K562 (cell line): Measurements from ENCODE around the gene HAUS3. TPM values are rescaled to one million over a fixed set of nuclear protein-coding genes. Genes with fewer than 3 reads are reported as not detected.

Experiments
- DIDO1 ChIP-seq: fragments of 450-650 bp; IDR thresholded peaks from 2 replicates; pipeline ENCODE4 v1.6.1; 2016; ENCODE audit warnings: low read depth, missing biosample characterization, missing genetic modification characterization
- EP300 ChIP-seq: IDR thresholded peaks from 2 replicates; pipeline ENCODE4 v1.6.1; 2012; ENCODE audit warnings: low read length, improper control_type of control experiment
- FOXK1 ChIP-seq: sonication (generic); formaldehyde crosslinking; IDR thresholded peaks from 2 replicates; pipeline ENCODE4 v1.8.0; 2022; ENCODE audit warnings: missing genetic modification reagents, mild to moderate bottlenecking, borderline replicate concordance
- GATAD2B ChIP-seq: fragments of 450-650 bp; IDR thresholded peaks from 2 replicates; pipeline ENCODE4 v1.6.1; 2017; ENCODE audit warnings: mild to moderate bottlenecking, borderline replicate concordance
- HCFC1 ChIP-seq: IDR thresholded peaks from 2 replicates; pipeline ENCODE4 v1.6.1; 2012; ENCODE audit warnings: low read depth, low read length, improper control_type of control experiment
- HNRNPH1 ChIP-seq: fragments of 200-400 bp; formaldehyde crosslinking; optimal IDR thresholded peaks from 2 replicates; pipeline ENCODE3; 2017; ENCODE audit warnings: low read depth, mild to moderate bottlenecking, low read length, moderate library complexity
- SMARCA5 ChIP-seq: fragments of 450-650 bp; IDR thresholded peaks from 2 replicates; pipeline ENCODE4 v1.6.1; 2016
- SNIP1 ChIP-seq: fragments of 450-650 bp; IDR thresholded peaks from 2 replicates; pipeline ENCODE4 v1.7.1; 2017; ENCODE audit warnings: low read depth, mild to moderate bottlenecking
- ZMIZ1 ChIP-seq, 2 experiments: fragments of 150-350 bp in 1 of 2; IDR thresholded peaks; 2 replicates each; pipeline ENCODE4 v1.6.1; 2012 to 2016; ENCODE audit warnings: low read depth in 2 of 2, low read length in 2 of 2, mild to moderate bottlenecking in 1 of 2, moderate library complexity in 1 of 2
- ZNF311 ChIP-seq: fragments of 250-450 bp; sonication (Bioruptor Pico); IDR thresholded peaks from 2 replicates; pipeline ENCODE4 v1.4.0; 2020; ENCODE audit warnings: mild to moderate bottlenecking, moderate library complexity
- ZNF584 ChIP-seq: fragments of 200-800 bp; sonication (Bioruptor generic); IDR thresholded peaks from 2 replicates; pipeline ENCODE4 v1.6.1; 2016; ENCODE audit warnings: low read depth, mild to moderate bottlenecking, missing genetic modification characterization, missing compliant biosample characterization
- ZNF830 ChIP-seq: fragments of 250-450 bp; sonication (Bioruptor Pico); IDR thresholded peaks from 2 replicates; pipeline ENCODE4 v1.5.0; 2021; ENCODE audit warnings: mild to moderate bottlenecking
- polyA plus RNA-seq, 8 experiments: library from polyadenylated mRNA; depleted of rRNA in 4 of 8; stranded (reverse) in 5 of 8; unstranded in 3 of 8; fragments of >200 nt; fragmentation: Nextera tagmentation in 2 of 8; fragmentation: Illumina TruSeq in 1 of 8; extraction: Ambion mirVana in 2 of 8; extraction: Trizol in 1 of 8; gene quantifications; 2 replicates each; pipeline versions ENCODE4 v1.2.1 to v1.2.3, GENCODE V29; 2011 to 2014; ENCODE audit warnings: inconsistent platforms in 1 of 8, missing spikeins in 1 of 8
- total RNA-seq, 7 experiments: library from RNA; depleted of rRNA in 6 of 7; stranded (reverse); fragments of >200 nt in 6 of 7; fragmentation: Illumina TruSeq in 2 of 7; extraction: Trizol in 2 of 7; gene quantifications; 2 replicates each; pipeline versions ENCODE4 v1.2.1 to v1.2.3, GENCODE V29; 2011 to 2021; ENCODE audit warnings: low replicate concordance in 1 of 7
- TF ChIP-seq, protein P1 (sequence below): fragments of 250-450 bp; sonication (Bioruptor Pico); IDR thresholded peaks from 2 replicates; pipeline ENCODE4 v1.4.0; 2020; ENCODE audit warnings: mild to moderate bottlenecking, moderate library complexity, borderline replicate concordance
- TF ChIP-seq, protein P2 (sequence below): fragments of 450-650 bp; formaldehyde crosslinking; IDR thresholded peaks from 2 replicates; pipeline ENCODE4 v1.4.0; 2022; ENCODE audit warnings: missing genetic modification characterization
- TF ChIP-seq, protein P3 (sequence below): fragments of 450-650 bp; IDR thresholded peaks from 2 replicates; pipeline ENCODE4 v1.6.1; 2018; ENCODE audit warnings: mild to moderate bottlenecking, low read depth; ENCODE audit not compliant: partially characterized antibody
- TF ChIP-seq, protein P4 (sequence below): sonication (generic); formaldehyde crosslinking; IDR thresholded peaks from 2 replicates; pipeline ENCODE4 v1.9.0; 2022; ENCODE audit warnings: mild to moderate bottlenecking, missing genetic modification reagents

The HAUS3 gene
- total and polyA plus RNA-seq, 9 of the 15 experiments (the other 6 are each of a cell fraction or from before 2014, with no cell fraction given), result 8.9 to 25.7 (median 21.5) TPM

GRCh38 chr4:2241410-2242353 lies at the start of gene HAUS3, which contains the start of gene POLN (continued):
- TF ChIP-seq, protein P1, sequence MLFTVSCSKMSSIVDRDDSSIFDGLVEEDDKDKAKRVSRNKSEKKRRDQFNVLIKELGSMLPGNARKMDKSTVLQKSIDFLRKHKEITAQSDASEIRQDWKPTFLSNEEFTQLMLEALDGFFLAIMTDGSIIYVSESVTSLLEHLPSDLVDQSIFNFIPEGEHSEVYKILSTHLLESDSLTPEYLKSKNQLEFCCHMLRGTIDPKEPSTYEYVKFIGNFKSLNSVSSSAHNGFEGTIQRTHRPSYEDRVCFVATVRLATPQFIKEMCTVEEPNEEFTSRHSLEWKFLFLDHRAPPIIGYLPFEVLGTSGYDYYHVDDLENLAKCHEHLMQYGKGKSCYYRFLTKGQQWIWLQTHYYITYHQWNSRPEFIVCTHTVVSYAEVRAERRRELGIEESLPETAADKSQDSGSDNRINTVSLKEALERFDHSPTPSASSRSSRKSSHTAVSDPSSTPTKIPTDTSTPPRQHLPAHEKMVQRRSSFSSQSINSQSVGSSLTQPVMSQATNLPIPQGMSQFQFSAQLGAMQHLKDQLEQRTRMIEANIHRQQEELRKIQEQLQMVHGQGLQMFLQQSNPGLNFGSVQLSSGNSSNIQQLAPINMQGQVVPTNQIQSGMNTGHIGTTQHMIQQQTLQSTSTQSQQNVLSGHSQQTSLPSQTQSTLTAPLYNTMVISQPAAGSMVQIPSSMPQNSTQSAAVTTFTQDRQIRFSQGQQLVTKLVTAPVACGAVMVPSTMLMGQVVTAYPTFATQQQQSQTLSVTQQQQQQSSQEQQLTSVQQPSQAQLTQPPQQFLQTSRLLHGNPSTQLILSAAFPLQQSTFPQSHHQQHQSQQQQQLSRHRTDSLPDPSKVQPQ (CRISPR knock-in tag), result no peak
- no peak for TF ChIP-seq ZNF311
- TF ChIP-seq SMARCA5, result no peak
- TF ChIP-seq ZNF584, result no peak
- peak; percentile 25 for TF ChIP-seq HCFC1
- no peak for TF ChIP-seq GATAD2B
- TF ChIP-seq EP300, result no peak
- TF ChIP-seq, protein P2, sequence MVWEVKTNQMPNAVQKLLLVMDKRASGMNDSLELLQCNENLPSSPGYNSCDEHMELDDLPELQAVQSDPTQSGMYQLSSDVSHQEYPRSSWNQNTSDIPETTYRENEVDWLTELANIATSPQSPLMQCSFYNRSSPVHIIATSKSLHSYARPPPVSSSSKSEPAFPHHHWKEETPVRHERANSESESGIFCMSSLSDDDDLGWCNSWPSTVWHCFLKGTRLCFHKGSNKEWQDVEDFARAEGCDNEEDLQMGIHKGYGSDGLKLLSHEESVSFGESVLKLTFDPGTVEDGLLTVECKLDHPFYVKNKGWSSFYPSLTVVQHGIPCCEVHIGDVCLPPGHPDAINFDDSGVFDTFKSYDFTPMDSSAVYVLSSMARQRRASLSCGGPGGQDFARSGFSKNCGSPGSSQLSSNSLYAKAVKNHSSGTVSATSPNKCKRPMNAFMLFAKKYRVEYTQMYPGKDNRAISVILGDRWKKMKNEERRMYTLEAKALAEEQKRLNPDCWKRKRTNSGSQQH (CRISPR knock-in tag), result no peak
- TF ChIP-seq SNIP1, result no peak
- no peak for TF ChIP-seq FOXK1 (CRISPR knock-in tag)
- no peak for TF ChIP-seq ZNF830 (CRISPR knock-in tag)
- TF ChIP-seq HNRNPH1, result no peak
- TF ChIP-seq, protein P3, sequence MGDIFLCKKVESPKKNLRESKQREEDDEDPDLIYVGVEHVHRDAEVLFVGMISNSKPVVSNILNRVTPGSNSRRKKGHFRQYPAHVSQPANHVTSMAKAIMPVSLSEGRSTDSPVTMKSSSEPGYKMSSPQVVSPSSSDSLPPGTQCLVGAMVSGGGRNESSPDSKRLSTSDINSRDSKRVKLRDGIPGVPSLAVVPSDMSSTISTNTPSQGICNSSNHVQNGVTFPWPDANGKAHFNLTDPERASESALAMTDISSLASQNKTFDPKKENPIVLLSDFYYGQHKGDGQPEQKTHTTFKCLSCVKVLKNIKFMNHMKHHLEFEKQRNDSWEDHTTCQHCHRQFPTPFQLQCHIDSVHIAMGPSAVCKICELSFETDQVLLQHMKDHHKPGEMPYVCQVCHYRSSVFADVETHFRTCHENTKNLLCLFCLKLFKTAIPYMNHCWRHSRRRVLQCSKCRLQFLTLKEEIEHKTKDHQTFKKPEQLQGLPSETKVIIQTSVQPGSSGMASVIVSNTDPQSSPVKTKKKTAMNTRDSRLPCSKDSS, result no peak
- no peak for TF ChIP-seq DIDO1 (tag)
- TF ChIP-seq, protein P4, sequence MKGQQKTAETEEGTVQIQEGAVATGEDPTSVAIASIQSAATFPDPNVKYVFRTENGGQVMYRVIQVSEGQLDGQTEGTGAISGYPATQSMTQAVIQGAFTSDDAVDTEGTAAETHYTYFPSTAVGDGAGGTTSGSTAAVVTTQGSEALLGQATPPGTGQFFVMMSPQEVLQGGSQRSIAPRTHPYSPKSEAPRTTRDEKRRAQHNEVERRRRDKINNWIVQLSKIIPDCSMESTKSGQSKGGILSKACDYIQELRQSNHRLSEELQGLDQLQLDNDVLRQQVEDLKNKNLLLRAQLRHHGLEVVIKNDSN (CRISPR knock-in tag), result no peak
- TF ChIP-seq ZMIZ1 (IDR thresholded peaks at IDR 0.05; ENCODE audit: low read depth in 2 of 2, low read length in 2 of 2), result no peak; a peak in 1 of 4 replicates
